ENCODE results near the gene OBSCN. TPM values are rescaled to one million over a fixed set of nuclear protein-coding genes. Genes with fewer than 3 reads are reported as not detected.

Gene OBSCN
- total RNA-seq, 1 experiment from 2014 or later: 29.1 TPM

DNA sequence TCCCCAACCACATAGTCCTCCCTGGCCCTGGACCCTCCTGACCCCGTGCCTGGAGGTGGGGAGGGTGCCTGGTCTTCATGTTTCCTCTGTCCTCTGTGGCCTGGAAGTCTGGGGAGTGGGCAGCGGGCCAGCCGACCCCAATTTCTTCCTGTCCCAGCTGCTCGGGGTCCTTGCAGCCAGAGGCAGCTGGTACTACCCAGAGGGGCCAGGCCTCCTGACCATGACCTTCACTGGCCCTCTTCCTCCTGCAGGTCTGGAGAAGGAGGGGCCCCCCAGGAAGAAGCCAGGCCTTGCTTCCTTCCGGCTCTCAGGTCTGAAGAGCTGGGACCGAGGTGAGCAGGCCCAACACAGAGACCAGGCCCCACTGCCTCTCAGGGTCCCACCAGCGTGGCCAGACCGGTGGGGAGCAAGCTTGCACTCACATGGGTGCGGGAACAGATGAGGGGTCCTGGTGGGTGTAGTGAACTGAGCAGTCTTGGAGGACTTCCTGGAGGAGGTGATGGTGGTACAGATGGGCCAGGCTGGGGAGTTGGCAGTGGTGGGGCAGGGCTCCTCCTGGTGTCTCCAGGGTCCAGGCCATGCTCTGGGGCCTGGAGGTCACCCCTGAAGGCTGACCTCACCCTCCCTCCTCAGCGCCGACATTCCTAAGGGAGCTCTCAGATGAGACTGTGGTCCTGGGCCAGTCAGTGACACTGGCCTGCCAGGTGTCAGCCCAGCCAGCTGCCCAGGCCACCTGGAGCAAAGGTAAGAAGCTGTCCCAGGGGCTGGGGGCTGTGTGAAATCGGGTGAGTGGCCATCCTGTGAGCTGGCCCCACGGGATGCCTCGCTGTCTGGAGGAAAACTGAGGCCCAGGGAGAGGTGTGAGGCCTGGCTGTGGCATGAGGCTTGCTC is 166.1 kb downstream of the OBSCN start:
- H2AFZ ChIP-seq (ENCODE audit: low read length): no peak overlapping the region
- ChIA-PET POLR2A (ENCODE audit: unreplicated experiment) (no interaction called here), CTCF (no interaction called here)
- no peaks in the 10 kb centered on the region for H3K27me3 ChIP-seq (ENCODE audit: low read length)
- no peak overlapping the region for H3K27ac ChIP-seq (ENCODE audit: low read length)
- H3K9me2 ChIP-seq (replicated peaks; ENCODE audit: low read length): no peaks in the 10 kb centered on the region
- intact Hi-C loops (cut with micrococcal nuclease): no loop called here
- TF ChIP-seq EZH2 (IDR thresholded peaks at IDR 0.05; ENCODE audit: low read length, unreplicated experiment) (no peak), EZH2phosphoT487 (IDR thresholded peaks at IDR 0.05; ENCODE audit: borderline replicate concordance, low read length) (no peak)
- TF ChIP-seq, protein P1, sequence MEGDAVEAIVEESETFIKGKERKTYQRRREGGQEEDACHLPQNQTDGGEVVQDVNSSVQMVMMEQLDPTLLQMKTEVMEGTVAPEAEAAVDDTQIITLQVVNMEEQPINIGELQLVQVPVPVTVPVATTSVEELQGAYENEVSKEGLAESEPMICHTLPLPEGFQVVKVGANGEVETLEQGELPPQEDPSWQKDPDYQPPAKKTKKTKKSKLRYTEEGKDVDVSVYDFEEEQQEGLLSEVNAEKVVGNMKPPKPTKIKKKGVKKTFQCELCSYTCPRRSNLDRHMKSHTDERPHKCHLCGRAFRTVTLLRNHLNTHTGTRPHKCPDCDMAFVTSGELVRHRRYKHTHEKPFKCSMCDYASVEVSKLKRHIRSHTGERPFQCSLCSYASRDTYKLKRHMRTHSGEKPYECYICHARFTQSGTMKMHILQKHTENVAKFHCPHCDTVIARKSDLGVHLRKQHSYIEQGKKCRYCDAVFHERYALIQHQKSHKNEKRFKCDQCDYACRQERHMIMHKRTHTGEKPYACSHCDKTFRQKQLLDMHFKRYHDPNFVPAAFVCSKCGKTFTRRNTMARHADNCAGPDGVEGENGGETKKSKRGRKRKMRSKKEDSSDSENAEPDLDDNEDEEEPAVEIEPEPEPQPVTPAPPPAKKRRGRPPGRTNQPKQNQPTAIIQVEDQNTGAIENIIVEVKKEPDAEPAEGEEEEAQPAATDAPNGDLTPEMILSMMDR (conservative IDR thresholded peaks at IDR 0.05; ENCODE audit: low read depth, low read length): no peak
- H3K4me2 ChIP-seq (ENCODE audit: low read length): no peak overlapping the region
- H3K36me3 ChIP-seq (ENCODE audit: low read depth, low read length): no peaks in the 10 kb centered on the region
- no peaks in the 10 kb centered on the region for H4K20me1 ChIP-seq (ENCODE audit: low read length)
- H3K79me2 ChIP-seq (ENCODE audit: low read length): no peaks in the 10 kb centered on the region
- no peak overlapping the region for H3K4me3 ChIP-seq (ENCODE audit: low read length)
- no peaks in the 10 kb centered on the region for H3F3A ChIP-seq (ENCODE audit: low read length, unreplicated experiment)
- no peak overlapping the region for H3K9ac ChIP-seq (ENCODE audit: low read length)
- H3K4me1 ChIP-seq (ENCODE audit: insufficient read depth, low read length): peaks cover 30% of the 10 kb centered on the region
- no peak for ATAC-seq
- no peaks in the 10 kb centered on the region for H3K9me3 ChIP-seq (ENCODE audit: low read length)
- no peak for DNase-seq
- BruUV-seq (replicated peaks): no TSS peak

DNA sequence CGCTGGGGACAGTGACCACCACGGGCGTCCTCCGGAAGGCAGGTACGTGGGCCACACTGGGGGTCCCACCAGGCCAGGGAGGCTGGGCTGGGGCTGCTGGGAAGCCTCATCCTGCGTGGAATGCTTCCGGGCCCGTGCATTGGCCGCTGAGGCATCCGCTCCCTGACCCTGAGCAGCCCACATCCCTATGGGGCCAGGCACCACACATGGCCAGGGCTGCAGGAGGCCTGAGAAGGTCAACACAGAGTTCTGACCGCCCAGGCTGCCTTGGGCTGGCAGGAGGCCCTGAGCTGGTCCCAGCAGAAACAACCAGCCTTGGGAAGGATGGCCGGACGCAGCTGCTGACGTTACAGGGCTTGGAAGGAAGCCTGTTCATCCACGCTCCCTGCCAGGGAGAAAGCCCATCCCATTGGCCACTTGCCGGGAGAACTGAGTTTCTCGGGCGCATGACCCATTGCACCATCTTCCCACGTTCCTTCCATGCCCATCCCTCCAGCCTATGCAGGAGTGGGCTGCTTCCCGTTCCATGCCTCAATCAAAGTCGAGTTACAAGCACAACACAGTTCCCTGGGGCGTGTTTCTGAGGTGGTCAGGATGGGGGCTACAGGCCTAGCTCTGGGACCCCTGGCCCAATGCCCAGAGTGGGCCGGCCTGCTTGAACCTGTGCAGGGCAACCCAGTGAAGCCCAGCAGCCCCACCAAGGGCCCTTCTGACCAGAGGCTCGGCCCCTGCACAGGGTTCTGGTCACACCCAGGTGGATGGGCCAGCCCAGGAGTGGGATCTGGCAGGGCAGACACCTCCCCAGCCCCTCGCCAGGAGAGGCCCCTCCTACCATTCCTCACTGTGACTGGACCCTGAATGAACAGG is 167.1 kb downstream of the OBSCN start:
- H3K27ac ChIP-seq (ENCODE audit: low read length): no peak overlapping the region
- no peak overlapping the region for H3K4me2 ChIP-seq (ENCODE audit: low read length)
- ChIA-PET CTCF (no interaction called here), POLR2A (ENCODE audit: unreplicated experiment) (no interaction called here)
- TF ChIP-seq EZH2phosphoT487 (IDR thresholded peaks at IDR 0.05; ENCODE audit: borderline replicate concordance, low read length): no peak
- TF ChIP-seq, protein P1 (conservative IDR thresholded peaks at IDR 0.05; ENCODE audit: low read depth, low read length): no peak
- no peak for TF ChIP-seq EZH2 (IDR thresholded peaks at IDR 0.05; ENCODE audit: low read length, unreplicated experiment)
- H3K27me3 ChIP-seq (ENCODE audit: low read length): no peaks in the 10 kb centered on the region
- H3K9ac ChIP-seq (ENCODE audit: low read length): no peak overlapping the region
- no peaks in the 10 kb centered on the region for H3K9me2 ChIP-seq (replicated peaks; ENCODE audit: low read length)
- H3K79me2 ChIP-seq (ENCODE audit: low read length): no peaks in the 10 kb centered on the region
- H3F3A ChIP-seq (ENCODE audit: low read length, unreplicated experiment): no peaks in the 10 kb centered on the region
- H3K36me3 ChIP-seq (ENCODE audit: low read depth, low read length): no peaks in the 10 kb centered on the region
- ATAC-seq: no peak
- no TSS peak for BruUV-seq (replicated peaks)
- intact Hi-C loops (cut with micrococcal nuclease): no loop called here
- no peak for DNase-seq
- H2AFZ ChIP-seq (ENCODE audit: low read length): no peak overlapping the region
- H4K20me1 ChIP-seq (ENCODE audit: low read length): no peaks in the 10 kb centered on the region
- H3K9me3 ChIP-seq (ENCODE audit: low read length): no peaks in the 10 kb centered on the region
- peaks cover 33% of the 10 kb centered on the region for H3K4me1 ChIP-seq (ENCODE audit: insufficient read depth, low read length)
- no peak overlapping the region for H3K4me3 ChIP-seq (ENCODE audit: low read length)

Data from PC-3 (cell line).